Measurements from ENCODE around the gene PPARD.

- TF ChIP-seq CTCF (IDR thresholded peaks at IDR 0.05) (no peak), POLR2AphosphoS5 (IDR thresholded peaks at IDR 0.05) (no peak)
Measured at GRCh38 chr6:35363293-35363750, 21.0 kb downstream of the PPARD start.

Data from gastroesophageal sphincter (tissue), 3 donors.